Breast epithelium (tissue), 4 donors: Measurements from ENCODE around the gene MDGA2. TPM values are rescaled to one million over a fixed set of nuclear protein-coding genes. Genes with fewer than 3 reads are reported as not detected.

ENCODE experiments used
- DNase-seq, 2 donors: peaks; one replicate each; pipeline ENCODE4 v3.0.0-alpha.2; 2019; ENCODE audit warnings: low spot score in 2 of 2
- H3K27ac ChIP-seq, 2 donors: fragments of 200-600 bp; sonication (generic) in 1 of 2; one replicate each; pipeline ENCODE4 v1.5.1; 2016 to 2019; ENCODE audit warnings: mild to moderate bottlenecking in 1 of 2
- H3K27me3 ChIP-seq, 2 donors: fragments of 200-600 bp; sonication (generic) in 1 of 2; one replicate each; pipeline versions ENCODE4 v1.5.1 to v1.6.0; 2017 to 2019; ENCODE audit warnings: control low read depth in 1 of 2, mild to moderate bottlenecking in 1 of 2
- H3K36me3 ChIP-seq: fragments of 200-600 bp; one replicate; pipeline ENCODE4 v1.5.1; 2019
- H3K4me1 ChIP-seq, 2 donors: fragments of 200-600 bp; sonication (generic); one replicate each; pipeline ENCODE4 v1.5.1; 2016 to 2019; ENCODE audit warnings: control low read depth in 1 of 2
- H3K4me3 ChIP-seq, 3 donors: fragments of 200-600 bp; sonication (generic); 1 replicate in 2 of 3; 2 replicates in 1 of 3; pipeline ENCODE4 v1.5.1; 2016 to 2019; ENCODE audit warnings: mild to moderate bottlenecking in 3 of 3, moderate library complexity in 2 of 3
- H3K9me3 ChIP-seq, 2 donors: fragments of 200-600 bp; sonication (generic) in 1 of 2; one replicate each; pipeline ENCODE4 v1.5.1; 2016 to 2019; ENCODE audit warnings: control low read depth in 1 of 2
- CTCF ChIP-seq, 3 donors: fragments of 450-650 bp; IDR thresholded peaks; one replicate each; pipeline ENCODE4 v1.5.1; 2016 to 2017; ENCODE audit warnings: antibody characterized with exemption in 3 of 3, mild to moderate bottlenecking in 3 of 3, moderate library complexity in 3 of 3
- POLR2A ChIP-seq: fragments of 450-650 bp; IDR thresholded peaks from one replicate; pipeline ENCODE4 v1.6.1; 2016; ENCODE audit warnings: antibody characterized with exemption, mild to moderate bottlenecking, moderate library complexity
- POLR2AphosphoS5 ChIP-seq, 3 donors: sonication (generic); formaldehyde crosslinking; IDR thresholded peaks; one replicate each; pipeline ENCODE4 v1.6.1; 2017; ENCODE audit warnings: antibody characterized with exemption in 3 of 3
- intact Hi-C: fragments of 100-400 bp; cut with DNase I; formaldehyde crosslinking; loops from one replicate; pipeline ENCODE4 v1.15.1; 2023; ENCODE audit warnings: low total_unique reads
- total RNA-seq, 3 donors: library from RNA; depleted of rRNA; stranded (reverse); fragments of >200 nt; gene quantifications; one replicate each; pipeline ENCODE4 v1.1.0, GENCODE V29; 2016

Gene MDGA2
- total RNA-seq, 3 donors from 2014 or later: not detected

GRCh38 chr14:47427629-47428028 is 247.8 kb downstream of the MDGA2 start:
- Histone ChIP-seq H3K4me3 (no peak overlapping the region), H3K36me3 (no peaks in the 10 kb centered on the region), H3K9me3 (no peaks in the 10 kb centered on the region), H3K4me1 (no peaks in the 10 kb centered on the region), H3K27me3 (no peaks in the 10 kb centered on the region), H3K27ac (no peak overlapping the region)
- TF ChIP-seq POLR2AphosphoS5 (IDR thresholded peaks at IDR 0.05): no peak
- no peak for TF ChIP-seq CTCF (IDR thresholded peaks at IDR 0.05)
- no peak for TF ChIP-seq POLR2A
- DNase-seq: no peak
- intact Hi-C loops: no loop called here

GRCh38 chr14:47425302-47425701 is 250.1 kb downstream of the MDGA2 start:
- intact Hi-C loops: no loop called here
- Histone ChIP-seq H3K4me1 (no peaks in the 10 kb centered on the region), H3K4me3 (no peak overlapping the region), H3K36me3 (no peaks in the 10 kb centered on the region), H3K27ac (no peak overlapping the region), H3K9me3 (no peaks in the 10 kb centered on the region), H3K27me3 (no peaks in the 10 kb centered on the region)
- TF ChIP-seq CTCF (IDR thresholded peaks at IDR 0.05): no peak
- no peak for TF ChIP-seq POLR2A
- no peak for TF ChIP-seq POLR2AphosphoS5 (IDR thresholded peaks at IDR 0.05)
- DNase-seq: no peak

GRCh38 chr14:47422191-47422590 is 253.2 kb downstream of the MDGA2 start:
- no peak overlapping the region for H3K4me3 ChIP-seq
- no peaks in the 10 kb centered on the region for H3K4me1 ChIP-seq

GRCh38 chr14:47411523-47411922 is 263.9 kb downstream of the MDGA2 start:
- no peaks in the 10 kb centered on the region for H3K9me3 ChIP-seq
- H3K36me3 ChIP-seq: no peaks in the 10 kb centered on the region
- H3K4me1 ChIP-seq: no peaks in the 10 kb centered on the region
- TF ChIP-seq CTCF (IDR thresholded peaks at IDR 0.05) (no peak), POLR2A (no peak), POLR2AphosphoS5 (IDR thresholded peaks at IDR 0.05) (no peak)
- H3K4me3 ChIP-seq: no peak overlapping the region
- H3K27me3 ChIP-seq: no peaks in the 10 kb centered on the region
- intact Hi-C loops: no loop called here
- H3K27ac ChIP-seq: no peak overlapping the region
- no peak for DNase-seq

More at GRCh38 chr14:47422191-47422590, 253.2 kb downstream of the MDGA2 start:
- TF ChIP-seq POLR2AphosphoS5 (IDR thresholded peaks at IDR 0.05): no peak
- no peak for TF ChIP-seq CTCF (IDR thresholded peaks at IDR 0.05)
- TF ChIP-seq POLR2A: no peak
- Histone ChIP-seq H3K36me3 (no peaks in the 10 kb centered on the region), H3K27ac (no peak overlapping the region), H3K9me3 (no peaks in the 10 kb centered on the region), H3K27me3 (no peaks in the 10 kb centered on the region)
- intact Hi-C loops: no loop called here
- DNase-seq: no peak

GRCh38 chr14:47392326-47392725 is 283.1 kb downstream of the MDGA2 start:
- no peaks in the 10 kb centered on the region for H3K36me3 ChIP-seq
- no peak overlapping the region for H3K4me3 ChIP-seq
- intact Hi-C loops: no loop called here
- no peaks in the 10 kb centered on the region for H3K27me3 ChIP-seq
- H3K4me1 ChIP-seq: no peaks in the 10 kb centered on the region
- H3K9me3 ChIP-seq: no peaks in the 10 kb centered on the region
- no peak for TF ChIP-seq POLR2A
- TF ChIP-seq POLR2AphosphoS5 (IDR thresholded peaks at IDR 0.05): no peak
- TF ChIP-seq CTCF (IDR thresholded peaks at IDR 0.05): no peak
- no peak overlapping the region for H3K27ac ChIP-seq
- no peak for DNase-seq
